HG03196 (cell line): ENCODE results near the gene EIF5.

Experiments used
- ATAC-seq: cut with Tn5 transposase; IDR thresholded peaks from one replicate; pipeline ENCODE4 v1.9.1; 2021; ENCODE audit not compliant: unreplicated experiment

The EIF5 gene

GRCh38 chr14:103333754-103334643 is at the start of gene EIF5:
TSS of gene EIF5 (plus strand) at chr14:103334237. CDS start at chr14:103335861, 1,624 bp downstream.
- ATAC-seq: peak; percentile 90

- no peak for ATAC-seq
These were observed 49.2 kb upstream of the EIF5 start for GRCh38 chr14:103284574-103285467.

DNA sequence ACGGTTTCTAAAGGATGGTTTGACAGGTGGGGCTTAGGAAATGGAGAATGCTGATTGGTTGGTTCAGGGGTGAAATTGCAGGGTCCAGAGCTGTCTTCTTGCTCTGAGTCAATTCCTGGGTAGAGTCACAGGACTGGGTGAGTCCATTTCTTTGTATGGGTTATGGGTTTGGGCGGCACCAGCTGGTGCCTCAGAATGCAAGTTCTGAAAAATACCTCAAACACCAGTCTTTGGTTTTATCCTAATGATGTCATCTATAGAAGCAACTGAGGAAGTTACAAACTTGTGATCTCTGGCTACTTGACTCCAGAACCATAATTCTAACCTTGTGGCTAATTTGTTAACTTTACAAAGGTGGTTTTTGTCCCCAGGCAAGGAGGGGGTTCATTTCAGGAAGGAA is 47.6 kb upstream of the EIF5 start:
- no peak for ATAC-seq

- ATAC-seq: no peak
These were observed 46.8 kb upstream of the EIF5 start for GRCh38 chr14:103286968-103287850.

GRCh38 chr14:103288076-103288766 is 45.8 kb upstream of the EIF5 start:
- ATAC-seq: no peak

DNA sequence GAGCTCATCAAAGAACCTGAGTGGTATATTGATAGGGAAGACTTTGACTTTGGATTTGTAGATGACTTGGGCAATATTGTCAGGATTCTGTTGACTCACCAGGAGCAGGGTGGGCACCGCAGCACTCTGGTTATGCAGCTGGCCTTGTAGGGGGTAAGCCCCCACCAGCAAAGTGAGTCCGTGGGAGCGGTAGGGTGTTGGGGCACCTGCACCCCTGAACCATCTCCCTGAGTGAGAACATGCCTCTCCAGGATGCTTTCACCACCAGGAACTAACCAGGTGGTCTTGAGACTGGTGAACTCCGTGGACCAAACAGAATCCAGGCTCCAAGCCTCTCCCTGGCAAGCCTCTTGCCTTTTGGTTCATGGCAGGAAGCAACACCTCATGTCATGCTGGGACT is 44.0 kb upstream of the EIF5 start:
- ATAC-seq: no peak

- ATAC-seq: no peak
These were observed 43.5 kb upstream of the EIF5 start for GRCh38 chr14:103290494-103290893.

DNA sequence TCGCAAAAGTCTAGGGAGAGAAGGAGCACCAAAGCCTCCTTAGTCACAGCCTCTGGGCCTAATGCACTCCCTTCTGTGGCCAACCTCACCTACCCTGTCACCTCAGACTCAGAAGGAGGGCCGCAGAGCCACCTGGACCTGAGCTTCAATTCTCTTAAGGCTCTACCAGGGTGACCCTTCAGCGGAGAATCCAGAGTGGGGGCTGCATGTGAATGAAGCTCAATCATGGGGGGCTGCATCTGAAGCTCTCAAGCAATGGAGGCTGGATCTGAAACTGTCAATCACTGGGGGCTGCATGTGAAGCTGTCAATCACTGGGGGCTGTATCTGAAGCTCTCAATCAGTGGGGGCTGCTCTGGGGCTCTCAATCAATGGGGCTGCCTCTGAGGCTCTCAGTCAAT is 43.1 kb upstream of the EIF5 start:
- no peak for ATAC-seq

DNA sequence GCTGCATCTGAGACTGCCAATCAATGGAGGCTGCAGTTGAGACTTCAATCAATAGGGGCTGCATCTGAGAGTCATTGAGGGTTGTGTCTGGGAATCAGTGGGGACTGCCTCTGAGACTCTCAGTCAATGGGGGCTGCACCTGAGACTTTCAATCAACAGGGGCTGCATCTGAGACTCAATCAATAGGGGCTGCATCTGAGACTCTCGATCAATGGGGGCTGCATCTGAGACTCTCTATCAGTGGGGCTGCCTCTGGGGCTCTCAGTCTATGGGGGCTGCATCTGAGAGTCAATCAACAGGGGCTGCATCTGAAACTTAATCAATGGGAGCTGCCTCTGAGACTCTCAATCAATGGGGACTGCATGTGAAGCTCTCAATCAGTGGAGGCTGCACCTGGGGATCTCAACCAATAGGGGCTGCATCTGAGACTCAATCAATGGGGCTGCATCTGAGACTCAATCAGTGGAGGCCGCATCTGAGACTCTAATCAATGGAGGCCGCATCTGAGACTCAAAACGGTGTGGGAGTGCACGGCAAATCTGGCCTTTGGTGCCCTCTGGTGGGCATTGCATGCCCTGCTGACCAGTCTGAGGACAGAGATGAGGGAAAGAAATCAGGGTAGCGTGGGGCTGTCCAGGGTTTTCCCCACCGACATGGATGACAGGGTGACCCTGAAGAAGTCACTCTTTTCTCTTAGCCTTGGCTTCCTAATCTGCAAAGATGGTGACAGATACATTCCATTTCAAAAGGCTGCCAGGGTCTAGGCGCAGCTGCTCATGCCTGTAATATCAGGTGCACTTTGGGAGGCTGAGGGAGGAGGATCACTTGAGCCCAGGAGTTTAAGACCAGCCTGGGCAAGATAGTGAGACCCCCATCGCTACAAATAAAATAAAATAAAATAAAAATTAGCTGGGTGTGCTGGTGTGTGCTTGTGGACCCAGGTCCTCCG is 41.3 kb upstream of the EIF5 start:
- peak; percentile 74 for ATAC-seq

DNA sequence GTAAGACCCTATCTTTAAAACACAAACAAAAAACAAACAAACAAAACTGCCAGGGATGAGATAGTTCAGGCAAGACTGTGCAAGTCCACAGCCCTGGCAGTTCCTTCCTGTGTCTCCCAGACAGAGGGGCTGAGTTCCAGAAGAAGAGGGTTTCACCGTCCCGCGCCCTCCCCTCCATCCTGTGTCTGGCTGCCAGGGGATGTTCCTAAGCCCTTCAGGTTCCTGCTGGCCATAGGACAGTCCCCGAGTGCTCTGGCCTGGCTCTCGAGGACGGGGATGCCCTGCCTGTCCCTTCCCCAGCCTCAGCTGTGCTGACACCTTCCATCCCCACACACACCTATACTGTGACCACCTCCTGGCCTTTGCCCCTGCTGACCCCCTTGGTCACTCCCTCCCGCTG is 40.6 kb upstream of the EIF5 start:
- ATAC-seq: no peak

DNA sequence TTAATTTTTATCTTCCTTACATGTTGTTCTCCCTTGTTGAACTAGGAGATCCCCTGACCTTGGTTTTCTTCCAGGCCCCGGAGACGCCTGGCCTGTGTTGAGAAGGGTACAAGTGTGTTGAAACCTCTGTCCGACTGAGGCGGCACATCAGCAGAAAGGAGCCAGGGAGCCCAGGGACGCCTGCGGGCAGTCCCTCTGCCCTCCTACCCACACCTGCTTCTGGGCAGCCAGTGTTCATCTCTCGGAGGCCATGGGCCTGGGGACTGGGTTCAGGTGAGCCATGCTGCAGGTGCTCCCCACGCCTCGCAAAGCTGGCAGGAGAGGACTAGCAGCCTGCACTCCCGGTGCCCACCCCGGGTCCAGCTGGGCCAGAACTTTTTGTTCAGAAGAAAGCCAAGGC is 39.9 kb upstream of the EIF5 start:
- no peak for ATAC-seq

- no peak for ATAC-seq
These were observed 38.0 kb upstream of the EIF5 start for GRCh38 chr14:103296007-103296406.

DNA sequence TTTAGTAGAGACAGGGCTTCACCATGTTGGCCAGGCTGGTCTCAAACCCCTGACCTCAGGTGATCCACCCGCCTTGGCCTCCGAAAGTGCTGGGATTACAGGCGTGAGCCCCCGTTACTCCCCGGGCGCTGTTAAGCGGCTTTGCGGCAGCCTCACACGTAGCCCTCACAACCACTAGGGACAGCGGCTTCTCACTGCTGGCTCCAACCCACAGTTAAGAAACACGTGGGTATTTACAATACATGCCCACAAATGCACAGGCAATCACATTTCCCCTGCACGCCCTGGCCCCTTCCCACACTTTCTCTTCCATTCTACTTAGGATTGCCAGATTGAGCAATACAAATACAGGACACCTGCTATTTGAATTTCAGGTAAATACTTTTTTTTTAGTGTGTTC is 37.0 kb upstream of the EIF5 start:
- ATAC-seq: no peak

GRCh38 chr14:103298620-103299019 is 35.4 kb upstream of the EIF5 start:
- no peak for ATAC-seq

DNA sequence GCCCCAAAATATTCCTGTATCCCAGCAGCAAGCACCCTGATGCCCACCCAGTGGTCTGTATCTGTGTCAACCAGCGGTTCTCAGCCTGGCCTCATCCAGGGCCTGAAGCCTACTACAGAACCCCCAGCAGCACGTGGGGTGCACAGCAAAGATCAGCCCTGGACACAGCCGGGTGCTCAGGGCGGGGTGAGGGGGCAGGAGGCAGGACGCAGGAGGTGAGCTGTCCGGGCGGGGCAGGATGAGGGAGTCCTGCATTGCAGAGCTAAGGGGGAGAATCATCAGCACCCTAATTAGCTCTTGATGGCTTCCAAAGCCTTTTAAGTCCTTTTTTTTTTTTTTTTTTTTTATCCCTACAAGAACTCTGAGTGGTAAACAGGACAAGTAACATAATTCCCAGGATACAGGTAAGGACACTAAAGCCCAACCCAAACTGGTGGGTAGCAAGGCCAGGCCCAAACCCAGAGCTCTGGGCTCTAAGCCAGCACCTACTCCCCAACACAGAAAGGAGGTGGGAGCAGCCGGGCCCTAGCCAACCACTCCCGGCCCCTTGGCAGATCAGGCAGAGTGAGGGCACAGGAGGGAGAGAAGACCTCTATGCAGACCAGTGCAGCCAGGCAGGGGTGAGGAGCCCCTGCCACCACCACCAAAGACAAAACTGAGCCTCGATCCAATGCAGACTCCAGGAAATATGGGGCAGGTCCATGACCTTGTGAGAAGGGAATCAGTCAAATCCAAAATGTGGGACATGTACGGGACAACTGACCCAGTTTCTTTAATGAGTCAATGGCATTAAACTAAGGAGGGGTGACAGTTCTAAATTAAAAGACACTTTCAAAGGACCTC is 32.3 kb upstream of the EIF5 start:
- no peak for ATAC-seq

- ATAC-seq: no peak
These were observed 31.1 kb upstream of the EIF5 start for GRCh38 chr14:103302966-103303365.

DNA sequence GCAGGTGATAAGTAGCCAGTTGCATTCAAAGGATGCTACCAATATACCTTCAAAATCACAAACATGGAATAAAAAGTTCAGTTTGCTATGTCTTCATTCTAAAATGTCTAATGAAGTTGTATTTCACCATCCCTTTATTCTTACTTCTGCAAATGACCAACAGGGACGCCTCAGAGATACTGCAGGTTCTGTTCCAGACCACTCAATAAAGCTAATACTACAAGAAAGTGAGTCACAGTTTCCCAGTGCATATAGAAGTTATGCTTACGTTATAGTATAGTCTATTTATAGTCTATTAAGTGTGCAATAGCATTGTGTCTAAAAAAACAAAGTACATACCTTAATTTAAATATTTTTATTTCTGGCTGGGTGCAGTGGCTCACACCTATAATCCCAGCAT is 29.3 kb upstream of the EIF5 start:
- ATAC-seq: no peak
